LNCAP (cell line): ENCODE measurements around the gene STMN3.

Experiments used
- TF ChIP-seq, protein P1 (sequence below): fragments of 450-650 bp; IDR thresholded peaks from 2 replicates; pipeline ENCODE4 v1.5.1; 2017; ENCODE audit warnings: mild to moderate bottlenecking

Gene STMN3

DNA sequence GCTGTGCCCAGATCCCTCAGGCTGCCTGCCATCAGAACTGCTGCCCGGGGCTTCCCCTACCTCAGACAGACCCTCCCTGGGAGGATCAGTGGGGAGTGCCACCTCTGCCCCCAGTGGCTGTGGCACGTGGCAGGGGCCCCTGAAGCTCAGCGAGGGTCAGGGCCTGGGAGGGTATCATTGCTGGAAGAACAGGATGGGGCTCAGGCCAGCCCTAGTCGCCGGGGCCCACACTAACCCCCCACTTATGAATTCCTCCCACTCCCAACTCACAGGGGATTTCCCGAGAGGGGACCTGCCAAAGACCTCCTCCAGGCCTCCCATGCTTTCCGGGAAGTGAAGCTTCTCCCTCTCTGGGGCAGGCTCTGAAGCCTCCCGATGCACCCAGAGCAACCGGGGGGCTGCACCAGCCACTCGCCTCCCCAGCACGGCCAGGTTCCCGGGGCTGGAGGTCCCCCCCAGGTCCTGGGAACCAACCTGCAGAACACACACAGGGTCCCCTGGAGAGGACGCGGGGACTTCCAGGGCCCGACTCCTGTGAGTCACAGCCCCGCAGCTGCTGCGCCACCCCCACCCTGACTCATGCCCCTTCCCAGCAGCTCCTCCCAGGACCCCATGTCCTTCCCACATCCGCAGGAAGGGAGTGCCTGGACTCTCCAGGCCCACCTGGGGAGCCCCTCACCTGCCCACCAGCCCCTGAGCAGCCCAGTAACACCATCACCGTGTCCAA, 45.7 kb upstream of the STMN3 start:
- TF ChIP-seq, protein P1, sequence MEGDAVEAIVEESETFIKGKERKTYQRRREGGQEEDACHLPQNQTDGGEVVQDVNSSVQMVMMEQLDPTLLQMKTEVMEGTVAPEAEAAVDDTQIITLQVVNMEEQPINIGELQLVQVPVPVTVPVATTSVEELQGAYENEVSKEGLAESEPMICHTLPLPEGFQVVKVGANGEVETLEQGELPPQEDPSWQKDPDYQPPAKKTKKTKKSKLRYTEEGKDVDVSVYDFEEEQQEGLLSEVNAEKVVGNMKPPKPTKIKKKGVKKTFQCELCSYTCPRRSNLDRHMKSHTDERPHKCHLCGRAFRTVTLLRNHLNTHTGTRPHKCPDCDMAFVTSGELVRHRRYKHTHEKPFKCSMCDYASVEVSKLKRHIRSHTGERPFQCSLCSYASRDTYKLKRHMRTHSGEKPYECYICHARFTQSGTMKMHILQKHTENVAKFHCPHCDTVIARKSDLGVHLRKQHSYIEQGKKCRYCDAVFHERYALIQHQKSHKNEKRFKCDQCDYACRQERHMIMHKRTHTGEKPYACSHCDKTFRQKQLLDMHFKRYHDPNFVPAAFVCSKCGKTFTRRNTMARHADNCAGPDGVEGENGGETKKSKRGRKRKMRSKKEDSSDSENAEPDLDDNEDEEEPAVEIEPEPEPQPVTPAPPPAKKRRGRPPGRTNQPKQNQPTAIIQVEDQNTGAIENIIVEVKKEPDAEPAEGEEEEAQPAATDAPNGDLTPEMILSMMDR = no peak

DNA sequence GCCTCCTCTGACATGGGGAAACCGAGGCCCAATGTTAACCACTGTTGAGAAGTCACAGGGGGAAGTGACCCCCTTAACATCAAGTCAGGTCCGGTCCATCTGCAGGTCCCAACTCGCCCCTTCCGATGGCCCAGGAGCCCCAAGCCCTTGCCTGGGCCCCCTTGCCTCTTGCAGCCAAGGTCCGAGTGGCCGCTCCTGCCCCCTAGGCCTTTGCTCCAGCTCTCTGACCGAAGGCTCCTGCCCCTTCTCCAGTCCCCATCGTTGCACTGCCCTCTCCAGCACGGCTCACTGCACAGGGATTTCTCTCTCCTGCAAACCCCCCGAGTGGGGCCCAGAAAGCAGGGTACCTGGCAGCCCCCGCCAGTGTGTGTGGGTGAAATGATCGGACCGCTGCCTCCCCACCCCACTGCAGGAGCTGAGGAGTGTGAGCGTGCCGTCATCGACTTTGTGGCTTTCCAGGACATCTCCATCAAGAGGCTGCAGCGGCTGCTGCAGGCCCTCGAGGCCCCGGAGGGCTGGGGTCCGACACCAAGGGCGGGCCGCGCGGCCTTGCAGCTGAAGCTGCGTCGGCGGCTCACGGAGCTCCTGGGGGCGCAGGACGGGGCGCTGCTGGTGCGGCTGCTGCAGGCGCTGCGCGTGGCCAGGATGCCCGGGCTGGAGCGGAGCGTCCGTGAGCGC, 44.8 kb upstream of the STMN3 start:
- TF ChIP-seq, protein P1 = no peak

DNA sequence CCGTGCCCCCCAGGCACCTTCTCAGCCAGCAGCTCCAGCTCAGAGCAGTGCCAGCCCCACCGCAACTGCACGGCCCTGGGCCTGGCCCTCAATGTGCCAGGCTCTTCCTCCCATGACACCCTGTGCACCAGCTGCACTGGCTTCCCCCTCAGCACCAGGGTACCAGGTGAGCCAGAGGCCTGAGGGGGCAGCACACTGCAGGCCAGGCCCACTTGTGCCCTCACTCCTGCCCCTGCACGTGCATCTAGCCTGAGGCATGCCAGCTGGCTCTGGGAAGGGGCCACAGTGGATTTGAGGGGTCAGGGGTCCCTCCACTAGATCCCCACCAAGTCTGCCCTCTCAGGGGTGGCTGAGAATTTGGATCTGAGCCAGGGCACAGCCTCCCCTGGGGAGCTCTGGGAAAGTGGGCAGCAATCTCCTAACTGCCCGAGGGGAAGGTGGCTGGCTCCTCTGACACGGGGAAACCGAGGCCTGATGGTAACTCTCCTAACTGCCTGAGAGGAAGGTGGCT, 44.2 kb upstream of the STMN3 start:
- TF ChIP-seq, protein P1 = no peak

DNA sequence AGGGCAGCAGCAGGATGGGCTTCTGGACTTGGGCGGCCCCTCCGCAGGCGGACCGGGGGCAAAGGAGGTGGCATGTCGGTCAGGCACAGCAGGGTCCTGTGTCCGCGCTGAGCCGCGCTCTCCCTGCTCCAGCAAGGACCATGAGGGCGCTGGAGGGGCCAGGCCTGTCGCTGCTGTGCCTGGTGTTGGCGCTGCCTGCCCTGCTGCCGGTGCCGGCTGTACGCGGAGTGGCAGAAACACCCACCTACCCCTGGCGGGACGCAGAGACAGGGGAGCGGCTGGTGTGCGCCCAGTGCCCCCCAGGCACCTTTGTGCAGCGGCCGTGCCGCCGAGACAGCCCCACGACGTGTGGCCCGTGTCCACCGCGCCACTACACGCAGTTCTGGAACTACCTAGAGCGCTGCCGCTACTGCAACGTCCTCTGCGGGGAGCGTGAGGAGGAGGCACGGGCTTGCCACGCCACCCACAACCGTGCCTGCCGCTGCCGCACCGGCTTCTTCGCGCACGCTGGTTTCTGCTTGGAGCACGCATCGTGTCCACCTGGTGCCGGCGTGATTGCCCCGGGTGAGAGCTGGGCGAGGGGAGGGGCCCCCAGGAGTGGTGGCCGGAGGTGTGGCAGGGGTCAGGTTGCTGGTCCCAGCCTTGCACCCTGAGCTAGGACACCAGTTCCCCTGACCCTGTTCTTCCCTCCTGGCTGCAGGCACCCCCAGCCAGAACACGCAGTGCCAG, 43.6 kb upstream of the STMN3 start, which contains the start of gene TNFRSF6B:
TSS of gene TNFRSF6B (plus strand) at position 25 of the 729 bp plus-strand sequence. CDS start at position 141, 116 bp downstream.
- TF ChIP-seq, protein P1 = no peak

DNA sequence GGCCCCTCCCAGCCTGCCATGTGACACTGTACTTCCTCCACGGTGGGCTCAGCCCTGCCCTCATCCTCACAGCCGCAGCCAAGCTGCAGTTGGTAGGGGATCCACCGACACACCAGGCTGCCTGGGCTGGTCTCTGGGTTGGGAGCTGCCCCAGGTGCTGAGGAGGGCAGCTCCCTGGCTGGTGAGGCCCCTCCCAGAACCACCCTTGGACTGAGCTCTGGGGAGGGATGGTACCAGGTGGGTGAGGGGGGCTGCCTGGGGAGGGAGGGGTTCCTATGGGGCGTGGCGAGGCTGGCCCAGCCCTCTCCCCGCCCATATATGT, 43.0 kb upstream of the STMN3 start:
- TF ChIP-seq, protein P1 = no peak

DNA sequence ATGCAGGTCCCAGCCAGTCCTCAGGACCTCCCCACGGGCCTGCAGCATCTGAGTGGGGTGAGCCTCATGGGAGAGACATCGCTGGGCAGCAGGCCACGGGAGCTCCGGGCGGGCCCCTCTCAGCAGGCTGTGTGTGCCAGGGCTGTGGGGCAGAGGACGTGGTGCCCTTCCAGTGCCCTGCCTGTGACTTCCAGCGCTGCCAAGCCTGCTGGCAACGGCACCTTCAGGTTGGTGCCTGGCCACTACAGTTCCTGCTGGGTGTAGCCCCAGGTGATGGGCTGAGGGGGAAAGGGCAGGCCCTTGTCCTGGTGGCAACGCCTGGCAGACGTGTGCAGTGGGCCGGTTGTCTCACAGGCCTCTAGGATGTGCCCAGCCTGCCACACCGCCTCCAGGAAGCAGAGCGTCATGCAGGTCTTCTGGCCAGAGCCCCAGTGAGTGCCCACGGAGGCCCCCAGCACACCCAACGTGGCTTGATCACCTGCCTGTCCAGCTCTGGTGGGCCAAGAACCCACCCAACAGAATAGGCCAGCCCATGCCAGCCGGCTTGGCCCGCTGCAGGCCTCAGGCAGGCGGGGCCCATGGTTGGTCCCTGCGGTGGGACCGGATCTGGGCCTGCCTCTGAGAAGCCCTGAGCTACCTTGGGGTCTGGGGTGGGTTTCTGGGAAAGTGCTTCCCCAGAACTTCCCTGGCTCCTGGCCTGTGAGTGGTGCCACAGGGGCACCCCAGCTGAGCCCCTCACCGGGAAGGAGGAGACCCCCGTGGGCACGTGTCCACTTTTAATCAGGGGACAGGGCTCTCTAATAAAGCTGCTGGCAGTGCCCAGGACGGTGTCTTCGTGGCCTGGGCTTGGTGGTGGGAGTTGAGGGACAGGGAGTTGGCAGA, 42.4 kb upstream of the STMN3 start:
- TF ChIP-seq, protein P1 = no peak
